Measurements from ENCODE around the gene SAMD4A. TPM values are rescaled to one million over a fixed set of nuclear protein-coding genes. Genes with fewer than 3 reads are reported as not detected.

SAMD4A gene
- total RNA-seq, 2 donors from 2014 or later: 1.9 to 8.0 TPM

DNA sequence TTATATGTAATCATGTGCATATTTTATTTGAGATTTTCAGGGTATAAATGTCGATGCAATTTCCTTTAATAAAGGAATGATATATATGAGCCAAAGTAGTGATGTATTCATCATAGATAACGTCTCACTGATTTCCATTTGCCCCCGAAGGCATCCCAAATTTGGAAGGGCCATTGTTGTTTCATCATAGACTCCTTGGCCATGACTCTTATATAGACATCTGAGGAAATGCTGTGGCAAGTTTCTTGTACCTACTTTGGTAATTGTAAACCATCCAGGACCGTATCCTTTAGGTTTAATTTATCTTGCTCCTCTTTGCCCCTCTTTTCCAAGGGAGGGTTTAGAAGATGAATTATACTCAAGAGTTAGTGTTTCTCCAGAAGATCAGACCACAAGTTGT lies 84.7 kb downstream of the SAMD4A start:
- H3K4me1 Mint-ChIP-seq: peaks cover 28% of the 10 kb centered on the region
- no peaks in the 10 kb centered on the region for H3K36me3 Mint-ChIP-seq (ENCODE audit: low read depth)
- no peaks in the 10 kb centered on the region for H3K9me3 Mint-ChIP-seq
- no peaks in the 10 kb centered on the region for H3K27me3 Mint-ChIP-seq (ENCODE audit: insufficient read depth)
- Histone ChIP-seq H3K4me1 (ENCODE audit: control insufficient read depth, insufficient read depth, low read length) (no peaks in the 10 kb centered on the region), H3K36me3 (ENCODE audit: control insufficient read depth, insufficient read depth, low read length) (no peaks in the 10 kb centered on the region), H3K27ac (ENCODE audit: low read depth, low read length) (peak overlapping the region; percentile 85), H3K9me3 (ENCODE audit: control insufficient read depth, low read length) (no peaks in the 10 kb centered on the region), H3K4me3 (ENCODE audit: low read length) (peak overlapping the region; percentile 16), H3K9ac (ENCODE audit: extremely low read depth, low read length, poor library complexity, severe bottlenecking) (peak overlapping the region; percentile 22), H3K27me3 (ENCODE audit: control insufficient read depth, insufficient read depth, low read length, poor library complexity, severe bottlenecking) (no peaks in the 10 kb centered on the region)
- TF ChIP-seq, protein P1, sequence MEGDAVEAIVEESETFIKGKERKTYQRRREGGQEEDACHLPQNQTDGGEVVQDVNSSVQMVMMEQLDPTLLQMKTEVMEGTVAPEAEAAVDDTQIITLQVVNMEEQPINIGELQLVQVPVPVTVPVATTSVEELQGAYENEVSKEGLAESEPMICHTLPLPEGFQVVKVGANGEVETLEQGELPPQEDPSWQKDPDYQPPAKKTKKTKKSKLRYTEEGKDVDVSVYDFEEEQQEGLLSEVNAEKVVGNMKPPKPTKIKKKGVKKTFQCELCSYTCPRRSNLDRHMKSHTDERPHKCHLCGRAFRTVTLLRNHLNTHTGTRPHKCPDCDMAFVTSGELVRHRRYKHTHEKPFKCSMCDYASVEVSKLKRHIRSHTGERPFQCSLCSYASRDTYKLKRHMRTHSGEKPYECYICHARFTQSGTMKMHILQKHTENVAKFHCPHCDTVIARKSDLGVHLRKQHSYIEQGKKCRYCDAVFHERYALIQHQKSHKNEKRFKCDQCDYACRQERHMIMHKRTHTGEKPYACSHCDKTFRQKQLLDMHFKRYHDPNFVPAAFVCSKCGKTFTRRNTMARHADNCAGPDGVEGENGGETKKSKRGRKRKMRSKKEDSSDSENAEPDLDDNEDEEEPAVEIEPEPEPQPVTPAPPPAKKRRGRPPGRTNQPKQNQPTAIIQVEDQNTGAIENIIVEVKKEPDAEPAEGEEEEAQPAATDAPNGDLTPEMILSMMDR (conservative IDR thresholded peaks at IDR 0.05): no peak
- no peak for DNase-seq
- H3K4me3 Mint-ChIP-seq: no peak overlapping the region
- WGBS, 2 experiments (ENCODE audit: insufficient coverage in 1 of 2, insufficient read length in 1 of 2): 94% methylated on average over 4 of the region's 4 CpGs; no CpG with 5 or more reads in 1 of the 2 experiments
- H3K27ac Mint-ChIP-seq: peak overlapping the region; percentile 85

DNA sequence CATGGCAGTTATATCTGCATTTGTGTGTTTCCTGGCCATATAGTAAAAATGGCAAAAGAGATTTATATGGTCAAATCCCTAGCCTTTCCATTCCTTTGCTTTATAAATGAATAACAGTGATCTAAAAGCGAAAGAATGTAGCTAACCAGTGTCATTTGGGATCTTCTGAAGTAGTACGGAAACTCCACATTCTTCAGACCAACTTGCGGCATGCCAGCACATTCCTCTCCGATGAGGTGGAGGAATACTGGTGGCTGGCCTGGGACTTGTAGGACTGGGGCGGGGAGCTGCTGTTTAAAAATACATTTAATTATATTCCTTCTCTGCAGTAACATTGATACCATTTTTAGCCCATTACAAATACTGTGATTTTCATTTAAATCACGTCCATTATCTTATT lies 85.3 kb downstream of the SAMD4A start:
- Histone ChIP-seq H3K27ac (ENCODE audit: low read depth, low read length) (peak overlapping the region; percentile 85), H3K4me1 (ENCODE audit: control insufficient read depth, insufficient read depth, low read length) (no peaks in the 10 kb centered on the region), H3K36me3 (ENCODE audit: control insufficient read depth, insufficient read depth, low read length) (no peaks in the 10 kb centered on the region), H3K27me3 (ENCODE audit: control insufficient read depth, insufficient read depth, low read length, poor library complexity, severe bottlenecking) (no peaks in the 10 kb centered on the region), H3K9me3 (ENCODE audit: control insufficient read depth, low read length) (no peaks in the 10 kb centered on the region), H3K4me3 (ENCODE audit: low read length) (peak overlapping the region; percentile 16), H3K9ac (ENCODE audit: extremely low read depth, low read length, poor library complexity, severe bottlenecking) (peak overlapping the region; percentile 22)
- WGBS, 2 experiments (ENCODE audit: insufficient coverage in 1 of 2, insufficient read length in 1 of 2): 43 to 53% methylated on average over 2 to 5 of the region's 6 CpGs
- no peak overlapping the region for H3K4me3 Mint-ChIP-seq
- H3K4me1 Mint-ChIP-seq: peaks cover 28% of the 10 kb centered on the region
- peak overlapping the region; percentile 85 for H3K27ac Mint-ChIP-seq
- peak; percentile 90 for DNase-seq
- H3K9me3 Mint-ChIP-seq: no peaks in the 10 kb centered on the region
- H3K27me3 Mint-ChIP-seq (ENCODE audit: insufficient read depth): no peaks in the 10 kb centered on the region
- TF ChIP-seq, protein P1 (conservative IDR thresholded peaks at IDR 0.05): no peak
- no peaks in the 10 kb centered on the region for H3K36me3 Mint-ChIP-seq (ENCODE audit: low read depth)

DNA sequence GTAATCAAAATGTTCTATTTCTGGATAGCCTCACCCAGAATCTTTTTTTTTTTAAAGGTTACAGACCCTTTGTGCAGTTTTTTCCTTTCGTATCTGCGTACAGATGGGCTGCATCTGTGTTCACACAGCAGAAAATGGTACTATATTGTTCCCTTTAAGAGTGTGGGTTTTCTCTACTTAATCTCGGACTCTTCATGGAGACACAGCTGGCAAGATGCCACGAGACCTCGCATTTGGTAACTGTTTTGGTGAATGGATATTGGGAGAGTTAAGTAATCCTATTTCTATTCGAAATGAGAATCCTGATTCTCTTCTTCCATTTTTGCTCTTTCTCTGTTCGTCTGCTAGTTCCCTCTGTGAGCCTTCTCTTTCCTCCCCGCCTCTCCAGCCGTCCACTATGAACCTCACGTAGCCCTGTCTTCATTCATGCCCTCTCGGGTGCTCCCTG lies 85.7 kb downstream of the SAMD4A start:
- WGBS, 2 experiments (ENCODE audit: insufficient coverage in 1 of 2, insufficient read length in 1 of 2): 70 to 79% methylated on average over 8 to 11 of the region's 11 CpGs
- peak overlapping the region; percentile 21 for H3K9ac ChIP-seq (ENCODE audit: extremely low read depth, low read length, poor library complexity, severe bottlenecking)
- no peaks in the 10 kb centered on the region for H3K9me3 ChIP-seq (ENCODE audit: control insufficient read depth, low read length)

More for the DNA sequence above, 85.7 kb downstream of the SAMD4A start:
- Mint-ChIP-seq H3K27me3 (ENCODE audit: insufficient read depth) (no peaks in the 10 kb centered on the region), H3K4me1 (peaks cover 28% of the 10 kb centered on the region), H3K9me3 (no peaks in the 10 kb centered on the region), H3K36me3 (ENCODE audit: low read depth) (no peaks in the 10 kb centered on the region), H3K4me3 (no peak overlapping the region), H3K27ac (peak overlapping the region; percentile 85)
- DNase-seq: no peak
- Histone ChIP-seq H3K4me3 (ENCODE audit: low read length) (no peak overlapping the region), H3K27ac (ENCODE audit: low read depth, low read length) (peak overlapping the region; percentile 59), H3K36me3 (ENCODE audit: control insufficient read depth, insufficient read depth, low read length) (no peaks in the 10 kb centered on the region), H3K27me3 (ENCODE audit: control insufficient read depth, insufficient read depth, low read length, poor library complexity, severe bottlenecking) (no peaks in the 10 kb centered on the region), H3K4me1 (ENCODE audit: control insufficient read depth, insufficient read depth, low read length) (no peaks in the 10 kb centered on the region)
- TF ChIP-seq, protein P1 (conservative IDR thresholded peaks at IDR 0.05): no peak
